ENCODE measurements around the gene IL9R.
"Not testable (repeated sequence)": the region's sequence is repeated elsewhere in the genome, so short reads cannot be mapped to it uniquely, and the experiment has no call there.

IL9R gene

GRCh38 chrX:155998761-155999510 is 1.4 kb downstream of the IL9R start:
- DNase-seq (ENCODE audit: low spot score) = no peak

GRCh38 chrX:155999751-156000150 is 2.3 kb downstream of the IL9R start:
- DNase-seq (ENCODE audit: low spot score) = not testable (repeated sequence)

DNA sequence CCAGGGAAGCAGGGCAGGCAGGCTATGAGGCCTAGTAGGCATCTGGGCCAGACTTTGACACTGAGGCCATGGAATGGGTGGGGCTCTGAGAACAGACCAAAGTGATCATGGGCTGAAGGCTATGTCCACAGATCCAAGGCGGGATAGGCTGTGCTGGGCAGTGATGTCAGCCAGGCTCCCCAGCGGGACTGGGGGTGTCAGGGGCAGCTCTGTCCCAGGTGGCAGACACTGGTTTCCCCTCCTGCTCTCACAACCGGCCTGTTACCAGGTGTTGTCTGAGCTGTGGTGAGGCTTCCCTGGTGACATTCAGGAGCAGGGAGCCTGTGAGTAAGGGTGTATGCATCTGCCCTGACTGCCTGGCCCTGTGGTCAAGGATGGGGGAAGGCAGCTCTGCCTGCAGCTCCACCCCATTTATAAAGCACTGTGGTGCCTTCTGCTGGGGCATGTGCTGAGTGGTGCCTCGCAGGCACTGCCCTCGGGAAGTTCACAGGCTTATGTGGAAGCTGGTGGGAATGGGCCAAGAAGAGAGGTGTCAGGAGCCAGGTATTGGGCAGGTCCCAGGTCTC is 2.9 kb downstream of the IL9R start:
- DNase-seq (ENCODE audit: low spot score) = no peak

- DNase-seq (ENCODE audit: low spot score) = no peak
These were observed 3.6 kb downstream of the IL9R start for GRCh38 chrX:156001001-156001666.

GRCh38 chrX:156001667-156002021 is 4.1 kb downstream of the IL9R start:
- no peak for DNase-seq (ENCODE audit: low spot score)

DNA sequence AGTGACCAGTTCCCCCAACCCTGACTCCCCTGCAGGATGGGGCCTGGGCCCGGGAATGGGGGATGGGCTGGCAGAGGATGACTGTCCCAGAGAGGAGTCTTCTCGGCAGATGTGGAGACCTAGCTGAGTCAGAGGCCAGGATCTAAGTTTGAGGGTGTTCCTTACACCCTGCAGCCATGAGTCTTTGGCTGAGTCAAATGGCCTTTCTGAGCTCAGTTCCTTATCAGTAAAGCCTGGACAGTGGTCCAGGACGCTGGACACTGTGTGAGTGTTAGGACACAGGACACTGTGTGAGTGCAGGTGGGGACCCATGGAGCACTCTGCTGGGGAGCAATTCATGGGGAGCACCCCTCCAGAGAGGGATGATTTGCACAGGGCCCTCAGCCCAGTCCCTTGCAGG is 5.0 kb downstream of the IL9R start:
- DNase-seq (ENCODE audit: low spot score) = no peak

DNA sequence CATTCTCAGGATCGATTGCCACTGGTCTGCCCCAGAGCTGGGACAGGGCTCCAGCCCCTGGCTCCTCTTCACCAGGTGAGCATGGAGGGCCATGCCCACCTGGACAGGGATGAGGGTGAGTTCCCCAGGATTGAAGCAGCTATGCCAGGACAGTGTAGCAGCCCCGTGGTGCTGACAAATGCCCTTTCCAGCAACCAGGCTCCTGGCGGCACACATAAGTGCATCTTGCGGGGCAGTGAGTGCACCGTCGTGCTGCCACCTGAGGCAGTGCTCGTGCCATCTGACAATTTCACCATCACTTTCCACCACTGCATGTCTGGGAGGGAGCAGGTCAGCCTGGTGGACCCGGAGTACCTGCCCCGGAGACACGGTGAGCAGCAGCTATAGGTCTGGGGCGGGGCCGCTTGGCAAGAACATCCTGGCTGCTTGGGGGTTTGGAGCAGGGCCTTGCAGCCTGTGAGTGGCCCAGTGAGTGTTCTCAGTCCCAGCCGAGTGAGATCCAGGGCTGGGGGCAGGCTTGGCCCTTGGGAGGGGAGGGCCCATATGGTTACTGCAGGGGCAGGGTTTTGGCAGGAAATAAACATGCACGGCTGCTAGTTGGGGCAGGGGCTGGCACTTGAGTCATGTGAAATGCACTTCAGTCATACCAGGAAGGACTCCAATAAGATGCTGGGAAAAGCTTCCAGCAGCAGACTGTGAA is 6.1 kb downstream of the IL9R start:
- DNase-seq (ENCODE audit: low spot score) = no peak

- DNase-seq (ENCODE audit: low spot score) = no peak
These were observed 6.8 kb downstream of the IL9R start for GRCh38 chrX:156004256-156004655.

- DNase-seq (ENCODE audit: low spot score) = no peak
These were observed 7.2 kb downstream of the IL9R start for GRCh38 chrX:156004740-156005139.

- no peak for DNase-seq (ENCODE audit: low spot score)
These were observed 7.6 kb downstream of the IL9R start for GRCh38 chrX:156005144-156005543.

- DNase-seq (ENCODE audit: low spot score) = not testable (repeated sequence)
These were observed 9.0 kb downstream of the IL9R start for GRCh38 chrX:156006468-156006867.

GRCh38 chrX:156008379-156008778 is 10.9 kb downstream of the IL9R start:
- DNase-seq (ENCODE audit: low spot score) = not testable (repeated sequence)

GRCh38 chrX:156008915-156009314 is 11.4 kb downstream of the IL9R start:
- DNase-seq (ENCODE audit: low spot score) = no peak

- not testable (repeated sequence) for DNase-seq (ENCODE audit: low spot score)
These were observed 12.2 kb downstream of the IL9R start for GRCh38 chrX:156009691-156010090.

DNA sequence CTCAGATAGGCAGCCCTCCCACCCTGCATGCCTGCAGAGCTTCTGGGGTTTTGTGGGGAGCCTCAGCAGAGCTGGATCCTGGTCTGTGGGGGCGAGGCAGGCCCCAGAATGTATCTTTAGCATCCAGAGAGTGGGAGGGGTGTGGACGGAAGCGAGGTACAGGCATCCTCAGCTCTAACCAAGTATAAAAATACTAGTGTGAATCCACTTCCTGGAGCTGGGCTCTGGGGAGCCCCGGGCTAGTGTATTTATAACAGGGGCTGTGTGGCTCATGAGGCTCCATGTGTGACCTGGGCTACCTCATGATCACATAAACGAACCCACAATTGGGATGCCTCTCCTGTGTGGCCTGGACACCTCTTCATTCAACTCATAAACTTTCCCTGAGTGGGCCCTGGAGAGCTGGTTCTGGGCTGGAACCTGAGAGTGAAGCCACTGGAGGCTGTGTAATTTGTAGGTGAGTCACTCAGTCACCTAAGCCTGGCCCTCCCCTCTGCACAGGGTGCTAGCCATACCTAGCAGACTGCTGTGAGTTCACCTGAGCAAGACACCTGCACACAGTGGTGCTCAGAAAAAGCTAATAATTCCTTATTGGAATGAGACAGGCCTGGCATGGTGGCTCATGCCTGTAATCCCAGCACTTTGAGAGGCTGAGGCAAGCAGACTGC is 15.9 kb downstream of the IL9R start:
- DNase-seq (ENCODE audit: low spot score) = not testable (repeated sequence)

DNA sequence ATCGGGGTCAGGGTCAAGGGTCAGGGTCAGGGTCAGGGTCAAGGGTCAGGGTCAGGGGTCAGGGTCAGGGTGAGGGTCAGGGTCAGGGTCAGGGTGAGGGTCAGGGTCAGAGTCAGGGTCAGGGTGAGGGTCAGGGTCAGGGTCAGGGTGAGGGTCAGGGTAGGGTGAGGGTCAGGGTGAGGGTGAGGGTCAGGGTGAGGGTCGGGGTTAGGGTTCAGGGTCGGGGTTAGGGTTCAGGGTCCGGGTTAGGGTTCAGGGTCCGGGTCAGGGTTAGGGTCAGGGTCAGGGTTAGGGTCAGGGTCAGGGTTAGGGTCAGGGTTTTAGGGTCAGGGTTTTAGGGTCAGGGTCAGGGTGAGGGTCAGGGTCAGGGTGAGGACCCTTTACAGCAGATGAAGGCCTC is 22.4 kb downstream of the IL9R start:
- not testable (repeated sequence) for DNase-seq (ENCODE audit: low spot score)

DNA sequence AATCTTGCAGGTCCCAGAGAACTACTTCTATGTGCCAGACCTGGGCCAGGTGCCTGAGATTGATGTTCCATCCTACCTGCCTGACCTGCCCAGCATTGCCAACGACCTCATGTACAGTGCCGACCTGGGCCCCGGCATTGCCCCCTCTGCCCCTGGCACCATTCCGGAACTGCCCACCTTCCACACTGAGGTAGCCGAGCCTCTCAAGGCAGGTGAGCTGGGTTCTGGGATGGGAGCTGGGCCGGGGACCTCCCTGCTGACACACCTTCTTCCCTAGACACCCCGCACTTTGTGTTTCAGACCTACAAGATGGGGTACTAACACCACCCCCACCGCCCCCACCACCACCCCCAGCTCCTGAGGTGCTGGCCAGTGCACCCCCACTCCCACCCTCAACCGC is 25.5 kb downstream of the IL9R start:
- not testable (repeated sequence) for DNase-seq (ENCODE audit: low spot score)

- not testable (repeated sequence) for DNase-seq (ENCODE audit: low spot score)
These were observed 27.5 kb downstream of the IL9R start for GRCh38 chrX:156024949-156025492.

GRCh38 chrX:156028653-156029237 is 31.2 kb downstream of the IL9R start:
- not testable (repeated sequence) for DNase-seq (ENCODE audit: low spot score)

- not testable (repeated sequence) for DNase-seq (ENCODE audit: low spot score)
These were observed 31.8 kb downstream of the IL9R start for GRCh38 chrX:156029296-156029695.

GRCh38 chrX:156029707-156030442 is 32.4 kb downstream of the IL9R start:
- DNase-seq (ENCODE audit: low spot score) = not testable (repeated sequence)
